ENCODE data around the gene STX1B. TPM values are rescaled to one million over a fixed set of nuclear protein-coding genes. Genes with fewer than 3 reads are reported as not detected.
"Not testable (repeated sequence)": the region's sequence is repeated elsewhere in the genome, so short reads cannot be mapped to it uniquely, and the experiment has no call there.

The STX1B gene
- total RNA-seq, 2 experiments from 2014 or later, result 1.3 to 1.5 TPM

DNA sequence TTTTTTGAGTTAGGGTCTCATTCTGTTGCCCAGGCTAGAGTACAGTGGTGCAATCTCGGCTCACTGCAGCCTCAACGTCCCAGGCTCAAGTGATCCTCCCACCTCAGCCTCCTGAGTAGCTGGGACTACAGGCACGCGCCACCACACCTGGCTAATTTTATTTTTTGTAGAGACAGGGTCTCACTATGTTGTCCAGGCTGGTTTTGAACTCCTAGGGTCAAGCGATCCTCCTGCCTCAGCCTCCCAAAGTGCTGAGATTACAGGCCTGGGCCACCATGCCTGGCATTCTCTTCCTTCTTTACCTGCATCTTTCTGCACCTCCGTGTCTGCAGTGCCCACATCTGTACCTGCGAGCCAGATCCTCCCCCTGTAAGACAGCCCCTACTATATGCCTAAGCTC lies 1.4 kb upstream of the STX1B start:
- DNase-seq; ATAC-seq; H3K9me3 Mint-ChIP-seq (ENCODE audit: low read depth); CTCF ChIA-PET; H3K36me3 Mint-ChIP-seq (ENCODE audit: low read depth); intact Hi-C loops (cut with DNase I, micrococcal nuclease); POLR2A ChIA-PET; H3K27ac Mint-ChIP-seq: not testable (repeated sequence)
- Mint-ChIP-seq H3K4me1 (peaks cover 12% of the 10 kb centered on the region), H3K4me3 (peak overlapping the region; percentile 61), H3K27me3 (peaks cover 11% of the 10 kb centered on the region)

DNA sequence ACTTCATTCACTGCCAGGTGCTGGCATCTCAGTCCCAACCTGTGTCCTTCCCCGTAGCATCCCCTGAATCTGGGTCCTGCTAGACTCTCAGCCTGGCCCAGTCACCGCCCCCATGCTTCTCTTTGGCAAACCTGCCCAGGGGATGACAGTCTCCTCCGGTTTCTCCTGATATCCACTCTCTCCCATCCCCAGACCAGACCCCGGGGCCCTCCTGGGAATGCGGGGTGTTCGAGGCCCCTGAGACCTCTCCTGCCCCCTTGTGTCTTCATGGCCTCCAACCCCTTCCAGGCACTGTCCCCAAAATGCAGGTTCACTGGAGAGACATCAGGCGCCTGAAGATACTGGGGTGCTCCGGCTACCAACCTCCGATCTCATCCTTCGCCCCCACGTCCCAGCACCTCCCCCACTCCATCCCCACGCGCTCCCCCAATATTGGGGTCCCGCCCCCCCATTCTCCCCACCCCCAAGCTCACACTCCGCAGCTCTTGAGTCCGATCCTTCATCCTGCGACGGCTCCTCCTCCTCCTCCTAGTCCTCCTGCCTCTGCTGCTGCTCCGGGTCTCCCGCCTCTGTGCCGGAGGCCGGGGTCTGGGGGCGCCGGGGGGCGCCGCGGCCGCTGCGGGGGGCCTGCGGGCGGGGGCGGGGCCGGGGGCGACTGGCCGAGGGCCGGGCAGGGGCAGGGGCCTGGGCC lies 399 bp downstream of the STX1B start:
- H3K27me3 Mint-ChIP-seq, result peaks cover 11% of the 10 kb centered on the region
- ChIA-PET POLR2A (interaction anchor here (0.7 kb wide), 1 partner anchor 64 kb away, joined by 3 read pairs; the partner anchor contains the start of genes ZNF646 and ZNF668), CTCF (no interaction called here)
- no peaks in the 10 kb centered on the region for H3K9me3 Mint-ChIP-seq (ENCODE audit: low read depth)
- DNase-seq (no peak), ATAC-seq (peak; percentile 10)
- intact Hi-C loops (cut with DNase I, micrococcal nuclease), result no loop called here
- peak overlapping the region; percentile 49 for H3K4me3 Mint-ChIP-seq
- peaks cover 12% of the 10 kb centered on the region for H3K4me1 Mint-ChIP-seq
- no peaks in the 10 kb centered on the region for H3K36me3 Mint-ChIP-seq (ENCODE audit: low read depth)
- H3K27ac Mint-ChIP-seq, result peak overlapping the region; percentile 17

DNA sequence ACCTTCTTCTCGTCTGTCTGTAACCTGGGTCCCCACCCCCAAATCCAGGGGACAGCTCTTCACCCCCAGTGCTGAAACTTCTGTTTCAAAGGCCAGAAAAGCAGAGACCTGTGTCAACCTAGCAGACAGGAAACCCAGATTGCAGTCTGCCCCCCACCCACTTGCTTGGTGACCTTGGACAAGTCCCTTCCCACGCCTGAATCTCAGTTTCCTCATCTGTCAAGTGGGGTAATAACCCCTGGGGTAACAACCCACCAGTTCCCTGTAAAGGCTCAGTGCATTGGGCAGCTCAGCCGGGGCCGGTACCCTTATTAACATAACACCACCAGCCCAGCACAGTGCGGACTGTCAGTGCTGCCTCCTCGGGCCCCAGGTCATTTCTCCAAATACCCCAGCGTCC lies 1.3 kb downstream of the STX1B start:
- DNase-seq (no peak), ATAC-seq (no peak)
- Mint-ChIP-seq H3K27ac (no peak overlapping the region), H3K4me1 (peaks cover 12% of the 10 kb centered on the region), H3K4me3 (no peak overlapping the region), H3K9me3 (ENCODE audit: low read depth) (no peaks in the 10 kb centered on the region), H3K27me3 (peaks cover 11% of the 10 kb centered on the region), H3K36me3 (ENCODE audit: low read depth) (no peaks in the 10 kb centered on the region)
- intact Hi-C loops (cut with DNase I, micrococcal nuclease), result no loop called here
- POLR2A ChIA-PET, result no interaction called here
- CTCF ChIA-PET, result interaction anchor here (0.6 to 1.0 kb wide), 2 partner anchors 24 to 35 kb away, joined by 3 read pairs; partner anchors contain the start of gene HSD3B7

DNA sequence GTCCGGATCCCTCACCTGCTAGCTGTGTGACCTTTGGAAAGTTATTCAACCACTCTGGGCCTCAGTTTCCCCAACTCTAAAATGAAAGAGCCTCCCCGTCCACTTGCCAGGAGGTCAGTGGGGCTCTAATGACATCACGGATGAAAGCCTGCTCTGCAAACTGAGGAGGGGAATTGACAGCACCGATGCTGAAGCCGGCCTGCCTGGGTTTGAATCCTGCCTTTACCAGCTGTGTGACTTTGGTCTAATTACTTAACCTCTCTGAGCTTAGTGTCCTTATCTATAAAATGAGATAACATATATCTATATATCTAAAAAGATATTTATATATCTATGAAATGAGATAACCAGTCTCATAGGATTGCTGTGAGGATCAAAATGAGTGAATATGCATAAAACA lies 1.9 kb downstream of the STX1B start:
- ChIA-PET POLR2A (no interaction called here), CTCF (interaction anchor here (0.6 to 1.0 kb wide), 2 partner anchors 24 to 36 kb away, joined by 3 read pairs; partner anchors contain the start of gene HSD3B7)
- DNase-seq (no peak), ATAC-seq (no peak)
- Mint-ChIP-seq H3K36me3 (ENCODE audit: low read depth) (no peaks in the 10 kb centered on the region), H3K4me1 (peaks cover 12% of the 10 kb centered on the region), H3K9me3 (ENCODE audit: low read depth) (no peaks in the 10 kb centered on the region), H3K4me3 (no peak overlapping the region), H3K27me3 (peaks cover 11% of the 10 kb centered on the region), H3K27ac (no peak overlapping the region)
- intact Hi-C loops (cut with DNase I, micrococcal nuclease), result no loop called here

DNA sequence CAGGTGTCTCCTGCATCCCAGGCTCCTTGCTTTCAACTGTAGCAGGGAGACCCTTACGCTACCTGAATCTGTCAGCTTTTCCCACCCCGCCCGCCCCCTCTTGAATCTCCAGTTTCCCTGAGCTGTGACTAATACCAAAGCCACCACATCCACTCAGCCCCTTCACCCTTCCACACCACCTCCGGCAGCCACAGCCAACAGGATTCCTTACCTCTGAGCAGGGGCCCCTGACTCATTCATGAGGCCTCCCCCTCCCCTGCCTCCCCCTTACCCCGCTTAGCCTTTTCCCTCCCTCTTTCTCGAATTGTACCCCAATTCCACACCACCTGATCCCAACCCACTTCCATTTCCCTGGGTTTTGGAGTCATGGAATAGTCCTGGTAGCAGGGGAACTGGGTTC lies 2.3 kb downstream of the STX1B start:
- POLR2A ChIA-PET, result no interaction called here
- CTCF ChIA-PET, result interaction anchor here (1.0 kb wide), 1 partner anchor 23 kb away, joined by 3 read pairs; the partner anchor contains the start of gene HSD3B7
- peaks cover 10% of the 10 kb centered on the region for H3K27me3 Mint-ChIP-seq
- intact Hi-C loops (cut with DNase I, micrococcal nuclease), result no loop called here
- peaks cover 12% of the 10 kb centered on the region for H3K4me1 Mint-ChIP-seq
- H3K4me3 Mint-ChIP-seq, result no peak overlapping the region
- no peak overlapping the region for H3K27ac Mint-ChIP-seq
- ATAC-seq (no peak), DNase-seq (no peak)
- H3K9me3 Mint-ChIP-seq (ENCODE audit: low read depth), result no peaks in the 10 kb centered on the region
- H3K36me3 Mint-ChIP-seq (ENCODE audit: low read depth), result no peaks in the 10 kb centered on the region

DNA sequence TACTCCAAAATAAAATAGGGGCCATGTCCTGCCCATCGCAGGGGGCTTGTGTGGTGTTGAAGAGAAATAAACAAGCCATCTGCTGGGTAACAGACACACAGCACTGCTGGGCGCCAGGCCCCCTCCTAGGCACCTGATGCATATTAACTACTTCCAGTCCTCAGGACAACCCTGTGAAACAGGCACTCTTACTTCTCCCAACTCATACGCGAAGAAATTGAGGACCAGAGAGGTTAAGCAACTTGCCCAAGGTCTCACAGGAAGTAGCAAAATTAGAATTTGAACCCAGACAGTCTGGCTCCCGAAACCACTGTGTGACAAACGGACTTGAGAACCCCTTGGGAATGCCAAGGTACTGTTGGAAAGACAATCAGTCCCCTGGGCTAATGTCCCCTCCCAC lies 2.8 kb downstream of the STX1B start:
- peaks cover 10% of the 10 kb centered on the region for H3K27me3 Mint-ChIP-seq
- H3K36me3 Mint-ChIP-seq (ENCODE audit: low read depth), result no peaks in the 10 kb centered on the region
- POLR2A ChIA-PET, result no interaction called here
- no peak overlapping the region for H3K27ac Mint-ChIP-seq
- CTCF ChIA-PET, result no interaction called here
- no peaks in the 10 kb centered on the region for H3K9me3 Mint-ChIP-seq (ENCODE audit: low read depth)
- no peak for ATAC-seq
- peaks cover 12% of the 10 kb centered on the region for H3K4me1 Mint-ChIP-seq
- no peak for DNase-seq
- H3K4me3 Mint-ChIP-seq, result no peak overlapping the region
- intact Hi-C loops (cut with DNase I, micrococcal nuclease), result no loop called here

DNA sequence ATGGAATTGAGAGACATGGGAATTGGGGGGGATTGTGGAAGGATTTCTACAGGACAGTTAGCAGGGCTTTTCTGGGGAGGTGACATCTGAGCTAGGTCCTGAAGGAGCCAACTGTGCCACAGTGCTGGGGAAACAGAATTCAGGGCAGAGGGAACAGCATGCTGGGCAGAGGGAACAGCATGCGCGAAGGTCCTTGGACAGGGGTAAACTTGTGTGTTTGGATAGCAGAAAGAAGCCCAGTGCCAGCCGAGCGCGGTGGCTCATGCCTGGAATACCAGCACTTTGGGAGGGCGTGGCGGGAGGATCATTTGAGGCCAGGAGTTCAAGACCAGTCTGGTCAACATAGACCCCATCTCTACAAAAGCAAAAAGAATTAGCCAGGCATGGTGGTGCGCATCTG lies 3.8 kb downstream of the STX1B start:
- H3K36me3 Mint-ChIP-seq (ENCODE audit: low read depth), result no peaks in the 10 kb centered on the region
- intact Hi-C loops (cut with DNase I, micrococcal nuclease), result no loop called here
- POLR2A ChIA-PET, result no interaction called here
- H3K27ac Mint-ChIP-seq, result no peak overlapping the region
- H3K9me3 Mint-ChIP-seq (ENCODE audit: low read depth), result no peaks in the 10 kb centered on the region
- CTCF ChIA-PET, result interaction anchor here (1.0 kb wide), 1 partner anchor 21 kb away, joined by 4 read pairs; no protein-coding TSS in a partner anchor
- peaks cover 5% of the 10 kb centered on the region for H3K27me3 Mint-ChIP-seq
- H3K4me1 Mint-ChIP-seq, result peaks cover 12% of the 10 kb centered on the region
- ATAC-seq (no peak), DNase-seq (no peak)
- no peak overlapping the region for H3K4me3 Mint-ChIP-seq

DNA sequence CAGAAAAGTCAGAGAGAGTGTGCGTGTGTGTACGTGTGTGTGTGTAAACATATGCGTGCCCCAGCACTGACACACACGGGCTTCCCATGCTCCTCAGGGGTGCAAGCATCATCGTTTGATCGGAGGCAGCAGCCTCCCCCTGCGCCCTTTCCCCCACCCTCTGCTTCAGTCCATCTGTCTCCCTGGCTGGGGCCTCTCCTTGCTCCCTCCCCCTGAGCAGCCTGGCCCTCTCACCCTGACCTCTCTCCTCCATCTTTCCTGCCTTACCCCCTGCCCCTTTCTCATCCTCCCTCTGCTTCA lies 4.4 kb downstream of the STX1B start:
- no peaks in the 10 kb centered on the region for H3K27me3 Mint-ChIP-seq
- intact Hi-C loops (cut with DNase I, micrococcal nuclease), result no loop called here
- no peaks in the 10 kb centered on the region for H3K36me3 Mint-ChIP-seq (ENCODE audit: low read depth)
- no peak for ATAC-seq
- POLR2A ChIA-PET, result no interaction called here
- no peak overlapping the region for H3K4me3 Mint-ChIP-seq
- no peak for DNase-seq
- CTCF ChIA-PET, result interaction anchor here (0.7 to 1.0 kb wide), 2 partner anchors 21 to 28 kb away, joined by 3 to 4 read pairs; partner anchors contain the start of gene STX4
- no peak overlapping the region for H3K27ac Mint-ChIP-seq
- peaks cover 9% of the 10 kb centered on the region for H3K4me1 Mint-ChIP-seq
- no peaks in the 10 kb centered on the region for H3K9me3 Mint-ChIP-seq (ENCODE audit: low read depth)

DNA sequence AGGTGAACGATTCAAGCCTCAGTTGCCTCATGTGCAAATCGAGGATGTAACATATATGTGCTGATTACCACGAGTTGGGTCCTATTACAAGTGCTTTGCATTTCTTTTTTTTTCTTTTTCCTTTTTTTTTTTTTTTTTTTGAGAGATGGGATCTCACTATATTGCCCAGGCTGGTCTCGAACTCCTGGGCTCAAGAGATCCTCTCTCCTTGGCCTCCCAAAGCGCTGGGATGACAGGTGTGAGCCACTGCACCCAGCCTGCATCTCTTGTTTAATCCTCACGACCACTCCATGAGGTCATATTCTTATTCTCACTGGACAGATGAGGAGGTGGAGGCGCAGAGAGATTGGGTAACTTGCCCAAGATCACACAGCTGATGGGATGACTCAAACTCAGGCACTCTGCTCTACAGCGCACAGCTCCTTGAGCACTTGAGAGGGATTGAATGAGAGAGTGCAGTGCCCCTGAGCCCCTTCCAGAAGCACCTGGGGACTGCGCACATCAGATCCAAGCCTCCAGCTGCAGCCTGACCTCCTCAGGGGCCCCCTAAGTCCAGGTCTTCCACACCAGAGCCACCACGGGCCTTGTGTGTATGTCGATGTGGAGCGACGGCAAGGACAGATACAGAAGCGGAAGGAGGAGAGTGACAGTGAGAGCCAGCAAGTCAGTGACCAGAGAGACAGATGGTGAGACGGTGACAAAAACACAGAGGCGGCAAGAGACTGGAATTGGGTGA lies 4.9 kb downstream of the STX1B start:
- Mint-ChIP-seq H3K4me3 (no peak overlapping the region), H3K9me3 (ENCODE audit: low read depth) (no peaks in the 10 kb centered on the region), H3K27me3 (no peaks in the 10 kb centered on the region), H3K27ac (no peak overlapping the region), H3K4me1 (peaks cover 6% of the 10 kb centered on the region), H3K36me3 (ENCODE audit: low read depth) (no peaks in the 10 kb centered on the region)
- ChIA-PET CTCF (interaction anchor here (0.7 kb wide), 1 partner anchor 28 kb away, joined by 3 read pairs; the partner anchor contains the start of gene STX4), POLR2A (no interaction called here)
- ATAC-seq, result peak; percentile 34
- DNase-seq, result no peak
- intact Hi-C loops (cut with DNase I, micrococcal nuclease), result no loop called here

DNA sequence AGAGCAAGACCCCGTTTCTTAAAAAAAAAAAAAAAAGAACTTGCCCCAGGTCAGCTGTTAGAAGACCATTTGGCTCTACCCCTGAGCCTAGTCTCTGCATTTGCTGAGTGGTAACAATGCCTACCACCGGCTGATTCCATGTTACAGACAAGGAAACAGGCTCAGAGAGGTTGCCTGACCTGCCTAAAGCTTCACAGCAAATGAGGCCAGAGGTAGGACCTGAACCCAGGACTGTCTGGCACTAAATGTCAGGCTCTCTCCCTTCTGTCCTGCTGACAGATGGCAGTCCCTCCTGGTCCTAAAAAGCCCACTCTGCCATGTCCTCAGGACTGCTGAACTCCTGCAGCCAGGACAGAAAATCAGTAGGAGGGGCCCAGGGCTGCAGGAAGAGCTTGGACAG lies 5.8 kb downstream of the STX1B start:
- Mint-ChIP-seq H3K4me3 (no peak overlapping the region), H3K4me1 (peaks cover 1% of the 10 kb centered on the region), H3K27ac (no peak overlapping the region), H3K36me3 (ENCODE audit: low read depth) (no peaks in the 10 kb centered on the region), H3K27me3 (no peaks in the 10 kb centered on the region), H3K9me3 (ENCODE audit: low read depth) (no peaks in the 10 kb centered on the region)
- ChIA-PET POLR2A (no interaction called here), CTCF (no interaction called here)
- ATAC-seq (no peak), DNase-seq (no peak)
- intact Hi-C loops (cut with DNase I, micrococcal nuclease), result no loop called here

DNA sequence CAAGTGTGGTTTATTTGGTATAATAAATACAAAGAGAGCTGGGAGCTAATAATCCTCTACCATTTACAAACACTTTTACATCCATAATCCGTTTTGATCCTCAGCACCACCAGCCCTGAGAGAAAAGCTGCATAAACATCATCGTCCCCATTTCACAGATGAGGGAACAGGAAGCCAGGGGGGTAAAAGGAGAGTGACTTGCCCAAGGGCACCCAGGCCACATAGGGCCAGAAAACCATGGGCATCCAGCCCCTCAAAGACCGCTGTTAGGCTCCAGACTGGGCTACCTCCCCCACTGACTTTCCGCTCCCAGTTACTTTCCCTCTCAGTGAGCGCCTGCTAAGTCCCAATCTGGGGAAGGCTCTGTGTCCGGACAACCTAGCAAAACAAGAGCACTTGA lies 6.7 kb downstream of the STX1B start:
- ATAC-seq (no peak), DNase-seq (no peak)
- Mint-ChIP-seq H3K27me3 (no peaks in the 10 kb centered on the region), H3K27ac (no peak overlapping the region), H3K4me1 (no peaks in the 10 kb centered on the region), H3K36me3 (ENCODE audit: low read depth) (no peaks in the 10 kb centered on the region), H3K4me3 (no peak overlapping the region), H3K9me3 (ENCODE audit: low read depth) (no peaks in the 10 kb centered on the region)
- intact Hi-C loops (cut with DNase I, micrococcal nuclease), result no loop called here
- ChIA-PET CTCF (no interaction called here), POLR2A (no interaction called here)

DNA sequence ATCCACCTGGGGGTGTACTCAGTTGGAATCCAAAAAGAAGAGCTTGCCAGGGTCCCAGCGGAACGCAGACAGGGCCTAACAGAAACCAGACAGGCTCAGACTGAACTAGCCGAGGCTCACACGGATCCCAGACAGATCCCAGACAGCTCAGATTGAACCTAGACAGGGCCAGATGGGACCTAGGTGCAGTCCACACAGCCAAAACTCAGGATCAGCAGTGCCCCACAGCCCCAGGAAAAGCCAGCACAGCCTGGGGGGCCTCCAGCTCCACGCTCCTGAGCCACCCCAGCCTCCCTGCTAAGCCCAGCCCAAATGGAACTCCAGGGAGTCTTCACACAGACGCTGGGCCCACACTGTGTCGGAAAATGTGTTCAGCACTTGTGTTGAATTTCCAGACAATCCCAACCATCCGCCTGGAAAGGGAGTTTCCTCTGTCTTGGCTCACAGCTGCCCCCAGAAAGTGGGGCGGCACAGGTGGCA lies 7.5 kb downstream of the STX1B start:
- CTCF ChIA-PET, result no interaction called here
- ATAC-seq (no peak), DNase-seq (no peak)
- Mint-ChIP-seq H3K36me3 (ENCODE audit: low read depth) (no peaks in the 10 kb centered on the region), H3K27ac (no peak overlapping the region), H3K4me1 (no peaks in the 10 kb centered on the region), H3K27me3 (no peaks in the 10 kb centered on the region), H3K4me3 (no peak overlapping the region), H3K9me3 (ENCODE audit: low read depth) (no peaks in the 10 kb centered on the region)
- POLR2A ChIA-PET, result no interaction called here
- intact Hi-C loops (cut with DNase I, micrococcal nuclease), result no loop called here

Measured in activated CD4-positive, alpha-beta T cell treated with anti-CD3 and anti-CD28 coated beads for 36 hours (primary cell).